Activated naive CD8-positive, alpha-beta T cell treated with anti-CD3 and anti-CD28 coated beads for 36 hours (primary cell): ENCODE results near the gene PTGDR. TPM values are rescaled to one million over a fixed set of nuclear protein-coding genes. Genes with fewer than 3 reads are reported as not detected.

ENCODE experiments used
- DNase-seq: peaks from one replicate; pipeline ENCODE4 v3.0.0; 2021
- H3K27ac Mint-ChIP-seq: one replicate; pipeline ENCODE4 v1.8.0; 2022; ENCODE audit warnings: mild to moderate bottlenecking, moderate library complexity, mixed read lengths
- H3K27me3 Mint-ChIP-seq: one replicate; pipeline ENCODE4 v1.8.0; 2022; ENCODE audit warnings: mild to moderate bottlenecking, mixed read lengths
- H3K36me3 Mint-ChIP-seq: one replicate; pipeline ENCODE4 v1.8.0; 2021; ENCODE audit warnings: mild to moderate bottlenecking, mixed read lengths
- H3K4me1 Mint-ChIP-seq: one replicate; pipeline ENCODE4 v1.8.0; 2021; ENCODE audit warnings: mixed read lengths
- H3K4me3 Mint-ChIP-seq: one replicate; pipeline ENCODE4 v1.8.0; 2022; ENCODE audit warnings: mild to moderate bottlenecking, moderate library complexity, mixed read lengths
- H3K9me3 Mint-ChIP-seq: one replicate; pipeline ENCODE4 v1.8.0; 2022; ENCODE audit warnings: mixed read lengths
- total RNA-seq, 2 experiments: library from RNA; stranded (reverse); gene quantifications; one replicate each; pipeline ENCODE4 v1.2.3, GENCODE V29; 2021

The PTGDR gene
- total RNA-seq, 2 experiments from 2014 or later: not detected

DNA sequence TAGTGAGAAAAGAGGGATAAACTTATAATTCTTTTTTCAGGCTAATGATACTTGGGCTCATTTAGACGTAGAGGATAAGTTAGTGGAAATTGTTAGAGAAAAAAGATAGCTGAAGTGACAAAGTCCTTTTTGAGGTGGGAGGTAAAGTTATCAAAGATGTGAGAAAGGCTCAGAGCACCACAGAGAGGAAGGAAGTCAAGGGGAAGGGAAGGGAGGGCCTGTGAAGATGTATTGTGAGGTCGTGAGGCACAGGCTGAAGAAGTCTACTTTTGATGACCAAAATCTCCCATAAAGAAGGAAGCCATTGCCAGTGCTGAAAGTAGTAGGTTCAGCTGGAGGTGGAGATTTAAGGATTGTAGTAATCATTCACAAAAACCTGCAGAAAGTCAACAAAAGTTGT lies 19.4 kb upstream of the PTGDR start:
- Mint-ChIP-seq H3K27ac (peak overlapping the region; percentile 40), H3K36me3 (peaks cover 1% of the 10 kb centered on the region), H3K27me3 (no peaks in the 10 kb centered on the region), H3K4me3 (no peak overlapping the region), H3K4me1 (peaks cover 12% of the 10 kb centered on the region), H3K9me3 (peaks cover 1% of the 10 kb centered on the region)
- no peak for DNase-seq

DNA sequence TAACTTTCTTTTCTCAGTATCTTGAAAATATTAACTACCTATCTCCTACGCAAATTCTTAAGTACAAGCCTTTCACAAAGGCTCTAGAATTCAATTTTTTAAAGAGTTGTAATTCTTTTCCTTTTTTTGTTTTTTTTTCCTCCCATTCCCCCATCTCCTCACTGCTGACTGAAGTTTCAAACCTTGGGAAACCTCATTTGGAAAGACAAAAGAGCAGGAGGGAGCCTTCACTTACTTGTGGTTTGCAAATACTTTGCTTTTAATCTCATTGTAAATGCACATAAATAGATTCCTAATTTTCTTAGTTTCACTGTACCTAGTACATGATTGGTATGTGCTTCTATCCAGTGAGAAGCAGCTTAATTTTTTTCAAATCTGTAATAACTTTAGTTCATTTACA lies 15.8 kb upstream of the PTGDR start:
- H3K9me3 Mint-ChIP-seq: peaks cover 1% of the 10 kb centered on the region
- H3K4me3 Mint-ChIP-seq: no peak overlapping the region
- no peak overlapping the region for H3K27ac Mint-ChIP-seq
- no peaks in the 10 kb centered on the region for H3K27me3 Mint-ChIP-seq
- DNase-seq: no peak
- H3K36me3 Mint-ChIP-seq: peaks cover 3% of the 10 kb centered on the region
- H3K4me1 Mint-ChIP-seq: peaks cover 12% of the 10 kb centered on the region

DNA sequence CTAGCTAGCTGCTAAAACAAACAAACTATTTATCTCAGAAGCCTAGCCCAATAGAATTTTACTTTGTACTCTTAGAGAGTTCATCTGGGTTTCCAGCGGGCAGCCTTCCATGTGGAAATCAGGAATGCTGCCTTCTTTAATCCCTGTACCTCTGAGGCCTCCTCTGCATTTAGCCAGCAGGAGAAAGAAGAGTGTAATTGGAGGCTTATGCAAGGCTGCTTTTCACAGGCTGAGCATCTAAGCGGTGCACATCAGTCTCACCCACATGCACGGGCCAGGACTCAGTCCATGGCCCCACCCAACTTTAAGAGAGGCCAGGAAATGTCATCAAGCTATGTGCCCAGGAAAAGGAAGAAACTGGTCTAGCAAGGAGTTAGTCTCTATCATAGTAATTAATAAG lies 14.0 kb upstream of the PTGDR start:
- no peaks in the 10 kb centered on the region for H3K27me3 Mint-ChIP-seq
- peaks cover 2% of the 10 kb centered on the region for H3K4me1 Mint-ChIP-seq
- peaks cover 3% of the 10 kb centered on the region for H3K36me3 Mint-ChIP-seq
- no peak overlapping the region for H3K4me3 Mint-ChIP-seq
- H3K27ac Mint-ChIP-seq: no peak overlapping the region
- no peak for DNase-seq
- H3K9me3 Mint-ChIP-seq: no peaks in the 10 kb centered on the region

DNA sequence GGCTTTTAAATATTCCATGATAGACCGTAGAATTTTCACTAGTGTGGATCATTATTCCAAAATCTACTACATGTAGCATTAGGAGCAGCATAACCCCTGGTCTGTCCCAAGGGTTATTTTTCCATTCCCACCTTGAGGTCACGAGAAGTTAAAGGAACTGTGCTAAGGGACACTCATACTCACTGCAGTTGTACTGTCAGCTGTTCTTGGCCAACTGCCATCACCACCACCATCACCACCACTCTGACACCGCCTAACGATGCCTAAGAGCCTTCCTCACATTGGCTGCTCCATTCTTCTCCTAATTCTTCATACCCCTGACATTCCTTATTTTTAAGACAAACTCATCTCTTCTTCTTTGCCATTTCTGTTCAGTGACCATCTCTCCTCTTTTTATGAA lies 13.4 kb upstream of the PTGDR start:
- no peak overlapping the region for H3K4me3 Mint-ChIP-seq
- H3K4me1 Mint-ChIP-seq: no peaks in the 10 kb centered on the region
- peaks cover 3% of the 10 kb centered on the region for H3K36me3 Mint-ChIP-seq
- no peaks in the 10 kb centered on the region for H3K27me3 Mint-ChIP-seq
- no peak overlapping the region for H3K27ac Mint-ChIP-seq
- H3K9me3 Mint-ChIP-seq: no peaks in the 10 kb centered on the region
- DNase-seq: no peak

DNA sequence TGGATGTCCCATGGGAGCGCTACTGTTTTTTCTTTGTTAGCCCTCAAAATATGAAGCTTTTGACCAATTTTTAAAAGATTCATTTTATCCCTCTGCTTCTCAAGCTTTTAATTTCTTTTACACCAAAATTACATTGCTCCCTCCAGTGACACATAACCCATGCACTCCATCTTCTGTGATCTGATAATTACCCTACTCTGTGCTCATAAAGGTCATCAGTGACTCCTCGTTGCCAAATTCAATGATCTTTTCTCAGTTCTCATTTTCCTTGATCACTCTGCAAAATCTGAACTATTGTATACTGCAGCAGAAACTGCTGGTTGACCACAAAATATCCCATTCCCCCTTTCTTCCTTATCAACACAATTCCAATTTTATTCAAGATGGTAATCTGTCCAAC lies 8.7 kb upstream of the PTGDR start:
- Mint-ChIP-seq H3K27me3 (no peaks in the 10 kb centered on the region), H3K9me3 (no peaks in the 10 kb centered on the region), H3K27ac (no peak overlapping the region)

DNA sequence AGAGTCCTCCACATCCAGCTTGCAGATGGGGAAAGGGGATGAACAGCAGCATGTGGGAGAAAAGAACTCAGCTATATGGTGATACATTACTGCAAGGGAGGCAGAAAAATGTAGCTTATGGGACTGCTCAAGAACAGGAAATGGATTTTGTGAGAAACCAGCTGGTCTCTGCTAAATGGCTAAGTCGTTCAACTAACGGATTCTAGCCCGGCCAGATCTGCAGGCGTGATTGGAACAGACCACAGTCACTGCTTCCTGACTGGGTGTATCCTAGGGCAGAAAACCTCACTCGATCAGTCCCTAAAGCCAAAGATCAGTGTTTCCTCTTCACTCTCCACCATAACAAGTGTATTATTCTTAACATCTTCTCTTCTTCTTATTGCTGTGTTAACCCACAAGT lies 8.1 kb upstream of the PTGDR start:
- Mint-ChIP-seq H3K27ac (no peak overlapping the region), H3K9me3 (no peaks in the 10 kb centered on the region), H3K27me3 (no peaks in the 10 kb centered on the region), H3K4me1 (peaks cover 5% of the 10 kb centered on the region), H3K4me3 (no peak overlapping the region), H3K36me3 (no peaks in the 10 kb centered on the region)
- DNase-seq: no peak

More for the DNA sequence above, 8.7 kb upstream of the PTGDR start:
- peaks cover 5% of the 10 kb centered on the region for H3K4me1 Mint-ChIP-seq
- no peak for DNase-seq
- no peak overlapping the region for H3K4me3 Mint-ChIP-seq
- H3K36me3 Mint-ChIP-seq: no peaks in the 10 kb centered on the region

DNA sequence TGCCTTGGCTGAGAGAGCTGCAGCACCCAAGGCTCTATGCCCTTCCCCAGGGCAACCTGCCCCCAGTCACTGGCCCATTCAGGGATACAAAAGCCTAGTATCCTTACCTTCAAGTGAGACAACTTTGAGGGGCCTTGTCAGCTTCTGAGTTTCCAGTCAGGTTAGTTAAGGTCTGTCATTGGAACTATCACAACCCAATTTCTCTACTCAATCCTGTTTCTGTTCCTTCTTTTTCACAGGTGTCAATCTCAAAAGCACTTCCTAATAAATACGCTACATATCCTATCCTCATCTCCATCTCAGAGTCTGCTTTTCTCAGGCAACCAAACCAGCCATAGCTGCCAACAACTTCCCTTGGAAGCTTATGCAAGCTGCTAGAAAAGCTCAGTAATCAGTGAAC lies 4.9 kb upstream of the PTGDR start:
- H3K36me3 Mint-ChIP-seq: peaks cover 2% of the 10 kb centered on the region
- no peak for DNase-seq
- H3K27ac Mint-ChIP-seq: no peak overlapping the region
- peaks cover 24% of the 10 kb centered on the region for H3K4me1 Mint-ChIP-seq
- H3K27me3 Mint-ChIP-seq: peaks cover 11% of the 10 kb centered on the region
- H3K4me3 Mint-ChIP-seq: no peak overlapping the region
- no peaks in the 10 kb centered on the region for H3K9me3 Mint-ChIP-seq

DNA sequence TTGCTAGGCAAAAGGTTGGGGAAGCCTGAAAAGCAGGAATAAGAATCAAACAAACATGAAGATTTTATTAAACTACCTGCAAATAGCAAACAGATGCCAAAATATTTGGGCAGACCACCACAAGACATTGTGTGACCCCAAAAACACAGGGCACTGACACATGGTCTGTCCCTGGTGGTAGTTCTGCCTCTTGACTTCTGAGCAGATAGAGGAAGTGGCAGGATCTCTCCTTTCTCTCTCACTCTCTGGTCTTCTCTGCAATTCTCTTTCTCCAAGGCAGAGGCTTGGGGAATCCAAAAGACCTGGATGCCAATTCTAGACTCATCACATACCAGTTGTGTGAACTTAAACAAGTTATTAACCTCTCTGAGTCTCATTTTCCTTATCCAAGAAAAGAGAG lies 4.3 kb upstream of the PTGDR start:
- Mint-ChIP-seq H3K27ac (no peak overlapping the region), H3K4me1 (peaks cover 27% of the 10 kb centered on the region), H3K9me3 (no peaks in the 10 kb centered on the region), H3K4me3 (no peak overlapping the region), H3K36me3 (peaks cover 2% of the 10 kb centered on the region), H3K27me3 (peaks cover 16% of the 10 kb centered on the region)
- no peak for DNase-seq

DNA sequence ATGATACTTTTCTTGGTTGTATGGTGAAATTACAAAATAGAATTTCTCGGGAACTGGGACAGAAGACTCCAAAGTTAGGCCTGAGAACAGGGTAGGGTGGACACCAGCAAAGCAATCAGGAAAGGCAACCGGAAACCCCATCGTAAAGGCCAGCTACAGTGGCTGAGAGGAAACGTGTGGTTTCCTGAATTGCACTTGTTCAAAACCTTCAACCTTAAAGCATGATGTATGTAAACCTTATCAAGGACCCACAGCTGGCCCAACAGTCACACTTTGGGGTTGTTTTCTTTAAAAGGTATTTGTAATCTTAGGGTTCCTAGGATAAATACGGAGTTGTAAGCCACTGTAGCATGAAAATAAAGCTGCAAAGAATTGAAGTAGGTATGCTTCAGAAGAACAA lies 2.2 kb upstream of the PTGDR start:
- Mint-ChIP-seq H3K27ac (no peak overlapping the region), H3K4me1 (peaks cover 34% of the 10 kb centered on the region), H3K4me3 (no peak overlapping the region), H3K36me3 (peaks cover 3% of the 10 kb centered on the region), H3K9me3 (no peaks in the 10 kb centered on the region), H3K27me3 (peaks cover 37% of the 10 kb centered on the region)
- no peak for DNase-seq

DNA sequence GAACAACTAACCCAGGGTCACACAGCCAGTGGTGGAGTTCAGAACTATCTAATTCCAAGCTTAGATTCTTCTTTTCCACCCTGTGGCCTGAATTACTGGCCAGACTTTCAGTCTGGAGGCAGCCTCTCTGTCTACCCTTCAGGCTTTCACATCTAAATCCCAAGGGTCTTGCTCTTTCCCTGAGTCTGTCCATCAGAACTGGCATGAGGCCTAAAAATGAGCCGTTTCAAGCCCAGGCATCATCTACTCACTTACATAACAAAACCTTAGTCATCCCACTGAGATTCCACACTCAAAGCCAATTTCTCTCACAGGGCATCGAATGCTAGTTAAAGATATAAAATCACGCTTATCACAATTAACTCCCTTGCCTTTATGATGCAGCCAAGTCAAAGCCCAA lies 1.3 kb upstream of the PTGDR start:
- no peak for DNase-seq
- peaks cover 3% of the 10 kb centered on the region for H3K36me3 Mint-ChIP-seq
- no peak overlapping the region for H3K27ac Mint-ChIP-seq
- H3K27me3 Mint-ChIP-seq: peaks cover 42% of the 10 kb centered on the region
- no peaks in the 10 kb centered on the region for H3K9me3 Mint-ChIP-seq
- no peak overlapping the region for H3K4me3 Mint-ChIP-seq
- peaks cover 34% of the 10 kb centered on the region for H3K4me1 Mint-ChIP-seq

DNA sequence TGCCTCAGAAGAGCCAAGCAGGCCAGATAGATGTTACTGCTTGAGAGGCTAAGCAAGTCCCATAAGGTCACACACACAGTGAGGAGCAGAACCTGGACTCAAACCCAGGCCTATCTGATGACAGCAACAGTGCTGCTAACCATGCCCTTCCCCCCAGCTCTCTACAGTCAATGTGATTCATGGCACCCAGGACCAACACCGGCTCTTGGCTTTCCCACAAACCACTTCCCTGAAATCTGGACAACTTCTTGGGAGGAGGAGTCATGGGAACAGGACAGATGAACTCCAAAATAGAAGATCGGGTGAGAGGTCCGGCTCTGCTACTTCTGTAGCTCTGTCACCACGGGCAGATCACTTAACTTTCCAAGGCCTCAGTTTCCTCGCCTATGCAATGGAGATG lies 716 bp upstream of the PTGDR start:
- Mint-ChIP-seq H3K27me3 (peaks cover 42% of the 10 kb centered on the region), H3K36me3 (peaks cover 3% of the 10 kb centered on the region), H3K9me3 (no peaks in the 10 kb centered on the region), H3K27ac (no peak overlapping the region), H3K4me3 (no peak overlapping the region), H3K4me1 (peaks cover 34% of the 10 kb centered on the region)
- DNase-seq: no peak

DNA sequence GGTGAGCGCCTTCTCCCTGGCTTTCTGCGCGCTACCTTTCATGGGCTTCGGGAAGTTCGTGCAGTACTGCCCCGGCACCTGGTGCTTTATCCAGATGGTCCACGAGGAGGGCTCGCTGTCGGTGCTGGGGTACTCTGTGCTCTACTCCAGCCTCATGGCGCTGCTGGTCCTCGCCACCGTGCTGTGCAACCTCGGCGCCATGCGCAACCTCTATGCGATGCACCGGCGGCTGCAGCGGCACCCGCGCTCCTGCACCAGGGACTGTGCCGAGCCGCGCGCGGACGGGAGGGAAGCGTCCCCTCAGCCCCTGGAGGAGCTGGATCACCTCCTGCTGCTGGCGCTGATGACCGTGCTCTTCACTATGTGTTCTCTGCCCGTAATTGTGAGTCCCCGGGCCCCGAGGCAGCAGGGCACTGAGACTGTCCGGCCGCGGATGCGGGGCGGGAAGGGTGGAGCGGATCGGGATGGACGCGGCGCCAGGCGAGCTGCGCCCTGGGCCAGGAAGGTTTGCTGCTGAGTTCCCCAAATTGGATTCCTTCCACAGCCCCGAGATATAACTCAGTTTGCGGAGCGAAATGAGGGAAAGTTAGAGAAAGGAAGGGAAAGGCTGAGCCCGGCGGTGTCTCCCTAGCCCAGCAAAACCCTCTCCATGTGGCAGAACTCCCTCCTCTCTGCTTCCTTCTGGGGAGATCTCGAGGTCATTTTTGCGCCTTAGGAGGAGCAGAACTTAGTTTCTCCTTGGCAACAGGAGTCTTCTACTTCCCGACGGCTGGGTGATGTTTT lies 972 bp downstream of the PTGDR start:
- Mint-ChIP-seq H3K27ac (no peak overlapping the region), H3K27me3 (peaks cover 50% of the 10 kb centered on the region), H3K4me3 (peak overlapping the region; percentile 83), H3K9me3 (no peaks in the 10 kb centered on the region), H3K36me3 (peaks cover 3% of the 10 kb centered on the region), H3K4me1 (peaks cover 34% of the 10 kb centered on the region)
- peak; percentile 42 for DNase-seq

DNA sequence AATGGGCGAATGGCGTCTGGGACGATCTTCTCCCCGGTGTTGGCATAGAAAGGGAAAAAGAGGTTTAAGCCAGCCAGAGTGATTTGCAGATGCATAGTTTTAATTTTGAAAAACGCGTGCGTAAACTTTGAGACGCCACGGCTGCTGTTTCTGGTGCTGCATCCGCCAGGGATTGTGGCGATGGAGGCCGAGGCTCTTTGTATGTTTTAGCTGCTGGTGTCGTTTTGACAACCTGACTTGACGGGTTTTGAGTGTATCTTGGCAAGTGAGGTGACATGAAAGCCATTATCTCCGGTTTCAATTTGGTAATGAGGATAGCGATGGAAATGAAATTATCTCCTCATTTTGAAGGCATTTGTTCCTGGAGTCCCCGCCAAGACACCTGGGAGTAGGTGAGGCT lies 1.6 kb downstream of the PTGDR start:
- Mint-ChIP-seq H3K9me3 (no peaks in the 10 kb centered on the region), H3K4me3 (peak overlapping the region; percentile 83), H3K27ac (no peak overlapping the region), H3K27me3 (peaks cover 50% of the 10 kb centered on the region), H3K36me3 (peaks cover 3% of the 10 kb centered on the region), H3K4me1 (peaks cover 34% of the 10 kb centered on the region)
- no peak for DNase-seq

DNA sequence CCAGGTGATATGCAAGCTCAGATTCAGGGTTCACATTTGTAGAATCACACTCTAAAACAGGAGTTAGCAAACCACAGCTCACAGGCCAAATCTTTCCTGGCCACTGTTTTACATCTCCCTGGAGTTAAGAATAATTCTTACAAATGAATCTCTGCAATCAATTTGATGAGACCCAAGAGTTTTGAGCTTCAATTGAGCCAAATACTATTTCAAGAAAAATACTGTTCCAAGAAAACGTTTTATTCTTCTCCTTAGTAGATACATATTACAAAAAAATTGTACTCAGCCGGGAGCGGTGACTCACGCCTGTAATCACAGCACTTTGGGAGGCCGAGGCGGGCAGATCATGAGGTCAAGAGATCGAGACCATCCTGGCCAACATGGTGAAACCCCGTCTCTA lies 2.5 kb downstream of the PTGDR start:
- Mint-ChIP-seq H3K36me3 (peaks cover 3% of the 10 kb centered on the region), H3K27ac (no peak overlapping the region), H3K27me3 (peaks cover 50% of the 10 kb centered on the region), H3K4me1 (peaks cover 33% of the 10 kb centered on the region), H3K9me3 (no peaks in the 10 kb centered on the region), H3K4me3 (no peak overlapping the region)
- DNase-seq: no peak

DNA sequence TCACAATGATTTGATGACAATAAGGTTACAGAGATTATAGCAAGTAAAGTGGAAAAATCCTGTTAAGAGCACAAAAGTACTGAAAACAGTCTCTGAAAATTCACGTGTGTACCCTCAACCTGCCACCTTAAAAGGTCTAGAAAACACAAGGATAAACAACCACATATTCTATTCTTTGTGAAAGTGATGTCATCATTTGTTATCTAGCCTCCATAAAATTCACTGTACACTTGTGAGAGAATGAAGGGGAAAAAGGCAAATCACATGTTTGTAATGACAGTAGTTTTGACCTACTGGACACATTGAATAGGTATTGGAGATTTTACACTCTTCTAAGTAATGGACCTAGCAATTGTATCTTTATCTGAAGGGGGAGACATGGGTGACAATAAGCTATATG lies 4.0 kb downstream of the PTGDR start:
- DNase-seq: no peak
- Mint-ChIP-seq H3K27me3 (peaks cover 49% of the 10 kb centered on the region), H3K4me1 (peaks cover 21% of the 10 kb centered on the region), H3K27ac (no peak overlapping the region), H3K4me3 (no peak overlapping the region), H3K9me3 (no peaks in the 10 kb centered on the region), H3K36me3 (peaks cover 3% of the 10 kb centered on the region)

DNA sequence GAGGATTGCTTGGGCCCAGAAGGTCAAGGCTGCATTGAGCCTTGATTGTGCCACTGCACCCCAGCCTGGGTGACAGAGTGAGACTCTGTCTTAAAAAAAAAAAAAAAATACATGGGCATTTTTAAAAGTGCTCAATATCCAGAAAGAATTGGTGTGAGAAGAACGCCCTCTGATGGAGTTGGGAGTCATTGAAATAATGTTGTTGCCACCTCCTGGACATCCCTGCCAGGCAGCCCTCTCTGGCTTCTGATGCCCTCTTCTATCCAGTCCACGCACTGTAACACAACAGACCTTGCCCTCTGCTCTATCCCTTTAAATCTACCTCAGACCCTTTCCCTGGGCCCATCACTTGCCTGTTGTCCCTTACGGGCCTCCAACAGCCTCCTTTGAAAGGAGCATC lies 4.9 kb downstream of the PTGDR start:
- Mint-ChIP-seq H3K27me3 (peaks cover 40% of the 10 kb centered on the region), H3K27ac (no peak overlapping the region)

More for the DNA sequence above, 4.9 kb downstream of the PTGDR start:
- DNase-seq: no peak
- peaks cover 2% of the 10 kb centered on the region for H3K36me3 Mint-ChIP-seq
- H3K4me1 Mint-ChIP-seq: peaks cover 18% of the 10 kb centered on the region
- no peak overlapping the region for H3K4me3 Mint-ChIP-seq
- H3K9me3 Mint-ChIP-seq: no peaks in the 10 kb centered on the region
